Measurements from ENCODE around the gene APPL2. TPM values are rescaled to one million over a fixed set of nuclear protein-coding genes. Genes with fewer than 3 reads are reported as not detected.

Gene APPL2
- total RNA-seq, 1 donor from 2014 or later = 17.7 TPM

GRCh38 chr12:105271364-105271763 is 35.4 kb upstream of the APPL2 start:
- Histone ChIP-seq H3K9me3 (ENCODE audit: insufficient read depth, low read depth, low read length) (no peaks in the 10 kb centered on the region), H3K79me2 (ENCODE audit: insufficient read depth, low read length) (no peaks in the 10 kb centered on the region), H3K4me3 (ENCODE audit: insufficient read depth, low read depth, low read length) (no peak overlapping the region), H3K9ac (ENCODE audit: low read length) (no peak overlapping the region), H3K4me1 (ENCODE audit: insufficient read depth, low read length) (no peaks in the 10 kb centered on the region), H2AFZ (ENCODE audit: low read depth, low read length) (no peak overlapping the region), H3K4me2 (ENCODE audit: low read length) (no peak overlapping the region), H3K27me3 (ENCODE audit: insufficient read depth, low read length) (no peaks in the 10 kb centered on the region), H3K27ac (ENCODE audit: low read depth, low read length) (no peak overlapping the region), H3K36me3 (ENCODE audit: insufficient read depth, low read length) (no peaks in the 10 kb centered on the region), H4K20me1 (ENCODE audit: insufficient read depth, low read length) (no peaks in the 10 kb centered on the region)
- H3K4me3 Mint-ChIP-seq (ENCODE audit: unreplicated experiment) = no peak overlapping the region
- no peaks in the 10 kb centered on the region for H3K36me3 Mint-ChIP-seq (ENCODE audit: low read depth, unreplicated experiment)
- H3K9me3 Mint-ChIP-seq (ENCODE audit: unreplicated experiment) = no peaks in the 10 kb centered on the region
- no peaks in the 10 kb centered on the region for H3K4me1 Mint-ChIP-seq (ENCODE audit: low read depth, unreplicated experiment)
- no peaks in the 10 kb centered on the region for H3K27me3 Mint-ChIP-seq (ENCODE audit: low read depth, unreplicated experiment)
- FAIRE-seq (peak; percentile 73), DNase-seq (ENCODE audit: low read depth) (no peak)
- no peak overlapping the region for H3K27ac Mint-ChIP-seq (ENCODE audit: unreplicated experiment)
- TF ChIP-seq CTCF (IDR thresholded peaks at IDR 0.05; ENCODE audit: insufficient read depth, low read depth, low read length) (no peak), EZH2 (IDR thresholded peaks at IDR 0.05; ENCODE audit: insufficient read depth, low read length) (no peak)

GRCh38 chr12:105270671-105271255 is 34.8 kb upstream of the APPL2 start:
- FAIRE-seq = no peak
- H3K27ac ChIP-seq (ENCODE audit: low read depth, low read length) = no peak overlapping the region

More at GRCh38 chr12:105270671-105271255, 34.8 kb upstream of the APPL2 start:
- no peak overlapping the region for H3K4me3 Mint-ChIP-seq (ENCODE audit: unreplicated experiment)
- H3K36me3 ChIP-seq (ENCODE audit: insufficient read depth, low read length) = no peaks in the 10 kb centered on the region
- no peaks in the 10 kb centered on the region for H3K4me1 Mint-ChIP-seq (ENCODE audit: low read depth, unreplicated experiment)
- no peaks in the 10 kb centered on the region for H4K20me1 ChIP-seq (ENCODE audit: insufficient read depth, low read length)
- no peaks in the 10 kb centered on the region for H3K9me3 ChIP-seq (ENCODE audit: insufficient read depth, low read depth, low read length)
- H2AFZ ChIP-seq (ENCODE audit: low read depth, low read length) = no peak overlapping the region
- H3K9me3 Mint-ChIP-seq (ENCODE audit: unreplicated experiment) = no peaks in the 10 kb centered on the region
- no peaks in the 10 kb centered on the region for H3K79me2 ChIP-seq (ENCODE audit: insufficient read depth, low read length)
- no peaks in the 10 kb centered on the region for H3K36me3 Mint-ChIP-seq (ENCODE audit: low read depth, unreplicated experiment)
- no peak overlapping the region for H3K4me3 ChIP-seq (ENCODE audit: insufficient read depth, low read depth, low read length)
- H3K27me3 ChIP-seq (ENCODE audit: insufficient read depth, low read length) = no peaks in the 10 kb centered on the region
- TF ChIP-seq EZH2 (IDR thresholded peaks at IDR 0.05; ENCODE audit: insufficient read depth, low read length) = no peak
- TF ChIP-seq CTCF (IDR thresholded peaks at IDR 0.05; ENCODE audit: insufficient read depth, low read depth, low read length) = no peak
- H3K27ac Mint-ChIP-seq (ENCODE audit: unreplicated experiment) = no peak overlapping the region
- no peaks in the 10 kb centered on the region for H3K27me3 Mint-ChIP-seq (ENCODE audit: low read depth, unreplicated experiment)
- no peaks in the 10 kb centered on the region for H3K4me1 ChIP-seq (ENCODE audit: insufficient read depth, low read length)
- no peak overlapping the region for H3K4me2 ChIP-seq (ENCODE audit: low read length)
- DNase-seq (ENCODE audit: low read depth) = no peak
- no peak overlapping the region for H3K9ac ChIP-seq (ENCODE audit: low read length)
